Fibroblast of skin of abdomen (primary cell): ENCODE measurements around the gene KAT6B.
"Not testable (repeated sequence)": the region's sequence is repeated elsewhere in the genome, so short reads cannot be mapped to it uniquely, and the experiment has no call there.

ENCODE experiments used
- DNase-seq: peaks from one replicate; pipeline ENCODE4 v3.0.0-alpha.2; 2013

Gene KAT6B

DNA sequence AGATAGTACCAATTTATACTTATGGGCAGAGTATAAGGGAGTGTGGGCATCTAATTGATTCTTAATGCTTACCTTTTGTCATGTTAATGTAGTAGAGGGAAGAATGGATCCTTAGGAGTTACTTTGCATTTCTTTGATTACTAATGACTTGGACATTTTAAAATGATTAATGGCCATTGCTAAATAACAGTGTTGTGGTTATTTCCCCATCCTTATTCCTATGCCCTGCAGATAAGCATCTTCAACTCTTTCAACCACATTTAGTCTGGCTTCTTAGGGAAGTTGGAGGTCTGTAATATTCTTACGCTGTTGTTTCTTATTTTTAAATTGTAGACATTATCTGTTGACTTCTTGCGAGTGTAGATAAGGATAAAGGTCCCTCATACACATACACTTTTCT, 37.2 kb downstream of the KAT6B start:
- DNase-seq = peak; percentile 47

GRCh38 chr10:74867351-74867750, 41.0 kb downstream of the KAT6B start:
- no peak for DNase-seq

GRCh38 chr10:74868392-74868977, 42.1 kb downstream of the KAT6B start:
- no peak for DNase-seq

GRCh38 chr10:74869635-74870034, 43.2 kb downstream of the KAT6B start:
- DNase-seq = no peak

DNA sequence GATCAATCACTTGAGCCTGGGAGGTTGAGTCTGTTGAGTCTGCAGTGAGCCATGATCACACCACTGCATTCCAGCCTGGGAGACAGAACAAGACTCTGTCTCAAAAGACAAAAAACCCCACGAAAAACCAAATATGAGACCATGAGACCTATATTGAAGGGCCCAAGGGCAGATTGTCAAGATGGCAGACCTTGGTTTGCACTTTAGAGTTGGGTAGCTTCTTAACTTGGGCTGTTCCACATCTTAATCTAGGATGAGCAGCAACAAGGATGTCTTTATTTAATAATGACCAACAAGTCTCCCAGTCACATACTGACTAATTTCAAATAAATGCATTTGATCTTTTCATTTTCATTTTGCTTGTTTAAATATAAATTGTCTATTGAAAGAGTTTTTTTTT, 43.8 kb downstream of the KAT6B start:
- DNase-seq = no peak

DNA sequence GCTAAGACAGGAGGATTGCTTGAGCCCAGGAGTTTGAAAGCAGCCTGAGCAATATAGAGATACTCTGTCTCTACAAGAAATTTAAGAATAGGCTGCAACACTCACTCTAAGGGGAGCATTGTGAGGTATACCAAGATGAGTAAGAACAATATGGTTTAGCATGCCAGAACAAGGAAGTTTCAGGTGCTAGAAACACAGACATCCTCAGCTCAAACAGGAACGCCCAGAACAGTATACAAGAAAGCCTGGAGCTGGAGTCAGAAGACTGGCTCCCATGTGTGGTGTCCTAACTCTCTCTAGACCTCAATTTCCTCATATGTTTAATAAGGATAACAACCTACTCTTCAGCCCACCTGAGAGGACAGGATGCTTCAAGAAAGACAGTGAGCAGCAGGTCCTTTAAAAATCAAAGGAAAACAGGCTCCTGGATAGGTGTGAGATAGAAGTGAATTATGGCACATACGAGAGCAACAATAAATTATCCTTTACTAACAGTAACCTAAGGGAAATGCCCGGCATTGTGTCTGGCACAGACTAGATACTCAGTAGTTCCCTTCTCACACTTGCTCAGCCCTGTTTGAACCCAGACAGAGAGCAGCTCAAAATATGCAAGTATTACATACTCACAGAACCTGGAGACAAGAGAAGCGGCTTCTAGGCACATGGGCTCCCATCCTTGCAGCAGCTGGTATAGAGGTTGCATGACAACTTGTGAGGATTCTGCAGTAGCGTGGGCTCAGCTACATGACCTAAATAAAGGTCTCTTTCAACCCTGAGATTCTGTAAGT, 45.4 kb downstream of the KAT6B start:
- DNase-seq = no peak

- no peak for DNase-seq
These were observed 47.5 kb downstream of the KAT6B start for GRCh38 chr10:74873803-74874454.

GRCh38 chr10:74874649-74875048, 48.2 kb downstream of the KAT6B start:
- DNase-seq = no peak

GRCh38 chr10:74875068-74875467, 48.7 kb downstream of the KAT6B start:
- DNase-seq = no peak

GRCh38 chr10:74875966-74876365, 49.6 kb downstream of the KAT6B start:
- no peak for DNase-seq

- DNase-seq = not testable (repeated sequence)
These were observed 50.7 kb downstream of the KAT6B start for GRCh38 chr10:74877054-74877453.

- DNase-seq = no peak
These were observed 51.5 kb downstream of the KAT6B start for GRCh38 chr10:74877898-74878297.

DNA sequence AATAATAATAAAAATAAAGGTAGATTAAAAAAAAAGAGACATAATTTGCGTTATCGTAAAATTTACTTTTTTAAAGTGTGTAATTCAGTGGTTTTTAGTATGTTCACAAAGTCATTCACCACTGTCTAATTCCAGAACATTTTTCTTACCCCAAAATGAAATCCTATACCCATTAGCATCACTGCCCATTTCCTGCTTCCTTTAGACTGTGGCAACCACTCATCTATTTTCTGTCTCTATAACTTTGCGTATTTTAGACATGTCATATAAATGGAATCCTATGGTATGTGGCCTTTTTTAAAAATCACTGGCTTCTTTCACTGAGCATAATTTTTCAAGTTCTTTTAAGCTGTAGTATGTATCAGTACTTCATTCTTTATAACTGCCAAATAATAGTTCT, 53.6 kb downstream of the KAT6B start:
- peak; percentile 52 for DNase-seq

GRCh38 chr10:74881253-74881884, 55.0 kb downstream of the KAT6B start:
- no peak for DNase-seq

DNA sequence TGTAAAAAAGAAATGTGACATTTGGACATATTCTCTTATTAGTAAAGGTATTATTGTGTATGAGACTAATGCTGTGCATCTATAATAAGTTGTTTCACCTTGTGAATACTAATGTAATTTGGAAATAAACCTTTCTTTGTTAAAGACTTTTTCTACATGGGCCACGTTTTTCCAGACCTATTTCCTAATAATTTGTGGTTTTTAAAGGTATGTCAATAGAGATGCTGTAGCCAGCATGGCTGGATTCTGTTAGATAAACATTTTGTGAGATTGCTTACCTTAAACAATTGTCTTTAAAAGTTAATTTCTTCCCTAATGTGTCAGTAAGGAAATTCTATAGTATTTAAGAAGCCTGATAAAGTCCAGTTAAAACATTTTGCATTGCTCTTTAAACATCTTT, 56.0 kb downstream of the KAT6B start:
- DNase-seq = peak; percentile 14

GRCh38 chr10:74882831-74883230, 56.4 kb downstream of the KAT6B start:
- DNase-seq = peak; percentile 27

GRCh38 chr10:74883428-74883827, 57.0 kb downstream of the KAT6B start:
- no peak for DNase-seq

DNA sequence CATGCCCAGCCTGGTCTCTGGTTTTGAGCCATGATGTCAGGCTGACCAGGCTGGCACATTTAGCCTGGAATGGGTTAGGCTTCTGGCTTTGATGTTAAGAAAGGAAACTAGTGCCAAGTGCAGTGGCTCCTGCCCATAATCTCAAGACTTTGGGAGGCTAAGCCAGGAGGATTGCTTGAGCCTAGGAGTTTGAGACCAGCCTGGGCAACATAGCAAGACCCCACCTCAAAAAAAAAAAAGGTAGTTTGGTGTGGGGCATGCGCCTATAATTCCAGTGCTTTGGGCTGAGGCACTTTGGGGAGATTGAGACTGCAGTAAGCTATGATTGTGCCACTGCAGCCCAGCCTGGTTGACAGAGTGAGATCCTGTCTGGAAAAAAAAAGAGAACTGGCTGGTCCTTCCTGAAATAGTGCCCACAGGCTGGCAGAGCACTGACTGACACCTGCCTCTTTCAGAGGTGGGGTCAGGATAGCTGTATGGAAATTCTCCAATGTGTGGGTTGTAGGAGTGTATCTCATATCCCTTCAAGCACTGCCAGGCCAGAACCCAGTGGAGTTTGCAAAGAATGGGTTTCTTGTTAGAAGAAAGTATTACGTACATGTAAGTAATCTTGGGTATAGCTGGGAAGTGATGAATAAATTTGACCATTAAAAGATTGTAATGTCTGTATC, 61.3 kb downstream of the KAT6B start:
- DNase-seq = no peak

- no peak for DNase-seq
These were observed 62.7 kb downstream of the KAT6B start for GRCh38 chr10:74888962-74889661.

DNA sequence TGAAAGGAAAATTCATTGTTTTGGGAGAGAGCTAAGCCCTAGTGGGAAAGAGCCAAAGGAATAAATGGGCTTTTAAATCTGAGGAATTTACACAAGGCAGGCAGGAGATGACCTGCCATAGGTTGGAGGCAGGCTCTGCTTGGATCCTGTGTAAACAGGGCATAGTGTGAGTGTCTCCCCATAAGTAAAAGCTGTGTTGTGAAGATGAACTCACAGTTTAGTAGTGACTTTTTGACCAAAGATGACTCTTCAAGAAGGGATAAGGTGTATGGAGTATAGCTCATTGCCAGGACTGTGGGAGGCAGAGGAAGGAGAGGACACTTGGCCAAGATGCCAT, 63.2 kb downstream of the KAT6B start:
- DNase-seq = no peak

- DNase-seq = no peak
These were observed 64.1 kb downstream of the KAT6B start for GRCh38 chr10:74890460-74890859.

- DNase-seq = no peak
These were observed 64.7 kb downstream of the KAT6B start for GRCh38 chr10:74891053-74891452.
